AG04450 (cell line): ENCODE data around the gene TFG. TPM values are rescaled to one million over a fixed set of nuclear protein-coding genes. Genes with fewer than 3 reads are reported as not detected.

Experiments
- CTCF ChIA-PET: fragments of 300-600, 350-600 bp; formaldehyde crosslinking; extraction: SDS; loops from one replicate; lab custom pipeline; 2022; ENCODE audit warnings: antibody characterized with exemption, inconsistent platforms; lab: Charles Lee
- POLR2A ChIA-PET: fragments of 350-600 bp; formaldehyde crosslinking; extraction: SDS; loops from one replicate; lab custom pipeline; 2021; ENCODE audit warnings: antibody characterized with exemption, inconsistent platforms; lab: Yijun Ruan, JAX
- DNase-seq: peaks from one replicate; pipeline ENCODE4 v3.0.0-alpha.2; 2011; ENCODE audit warnings: low read depth, low spot score
- H3K27ac ChIP-seq: one replicate; pipeline ENCODE4 v1.5.1; 2012; ENCODE audit warnings: low read depth, low read length, control low read depth
- H3K27me3 ChIP-seq: one replicate; pipeline ENCODE4 v1.6.0; 2012; ENCODE audit warnings: low read length; ENCODE audit not compliant: control insufficient read depth, insufficient read depth
- H3K4me3 ChIP-seq: 2 replicates; pipeline ENCODE4 v1.5.1; 2011; ENCODE audit warnings: mild to moderate bottlenecking, low read depth, low read length, control low read depth
- H3K9me3 ChIP-seq: 2 replicates; pipeline ENCODE4 v1.5.1; 2012; ENCODE audit warnings: low read length; ENCODE audit not compliant: control insufficient read depth, insufficient read depth
- polyA plus RNA-seq: library from polyadenylated mRNA; depleted of rRNA; stranded (reverse); fragments of >200 nt; gene quantifications from 2 replicates; pipeline ENCODE4 v1.2.3, GENCODE V29; 2011
- TF ChIP-seq, protein P1 (sequence below): IDR thresholded peaks from 2 replicates; pipeline ENCODE4 v1.5.1; 2011; ENCODE audit warnings: low read depth, low read length, control low read depth, inconsistent platforms

The TFG gene
- polyA plus RNA-seq, 1 experiment = 99.8 TPM

DNA sequence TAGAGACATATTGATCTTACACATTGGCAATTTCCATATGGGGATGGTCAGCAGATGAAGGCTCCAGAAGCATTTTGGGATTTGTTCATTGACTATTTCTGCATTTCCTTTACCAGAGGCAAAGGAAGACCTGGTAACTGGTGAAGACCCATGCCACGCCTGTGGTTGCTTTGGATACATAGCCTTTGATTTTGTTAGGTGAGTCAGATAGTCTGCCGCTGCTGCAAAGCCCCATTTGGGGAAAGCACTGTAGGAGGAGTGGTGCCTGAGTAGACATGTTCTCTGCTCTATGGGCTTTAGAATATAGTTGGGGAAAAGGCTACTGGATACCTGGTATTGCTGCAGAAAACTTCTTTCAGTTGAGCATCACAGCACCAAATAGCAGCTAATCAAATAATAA lies 56.8 kb downstream of the TFG start:
- H3K27ac ChIP-seq = no peak overlapping the region
- ChIA-PET POLR2A (no interaction called here), CTCF (no interaction called here)
- no peaks in the 10 kb centered on the region for H3K27me3 ChIP-seq
- H3K9me3 ChIP-seq = no peaks in the 10 kb centered on the region
- H3K4me3 ChIP-seq = no peak overlapping the region
- DNase-seq = no peak
- TF ChIP-seq, protein P1, sequence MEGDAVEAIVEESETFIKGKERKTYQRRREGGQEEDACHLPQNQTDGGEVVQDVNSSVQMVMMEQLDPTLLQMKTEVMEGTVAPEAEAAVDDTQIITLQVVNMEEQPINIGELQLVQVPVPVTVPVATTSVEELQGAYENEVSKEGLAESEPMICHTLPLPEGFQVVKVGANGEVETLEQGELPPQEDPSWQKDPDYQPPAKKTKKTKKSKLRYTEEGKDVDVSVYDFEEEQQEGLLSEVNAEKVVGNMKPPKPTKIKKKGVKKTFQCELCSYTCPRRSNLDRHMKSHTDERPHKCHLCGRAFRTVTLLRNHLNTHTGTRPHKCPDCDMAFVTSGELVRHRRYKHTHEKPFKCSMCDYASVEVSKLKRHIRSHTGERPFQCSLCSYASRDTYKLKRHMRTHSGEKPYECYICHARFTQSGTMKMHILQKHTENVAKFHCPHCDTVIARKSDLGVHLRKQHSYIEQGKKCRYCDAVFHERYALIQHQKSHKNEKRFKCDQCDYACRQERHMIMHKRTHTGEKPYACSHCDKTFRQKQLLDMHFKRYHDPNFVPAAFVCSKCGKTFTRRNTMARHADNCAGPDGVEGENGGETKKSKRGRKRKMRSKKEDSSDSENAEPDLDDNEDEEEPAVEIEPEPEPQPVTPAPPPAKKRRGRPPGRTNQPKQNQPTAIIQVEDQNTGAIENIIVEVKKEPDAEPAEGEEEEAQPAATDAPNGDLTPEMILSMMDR = no peak

DNA sequence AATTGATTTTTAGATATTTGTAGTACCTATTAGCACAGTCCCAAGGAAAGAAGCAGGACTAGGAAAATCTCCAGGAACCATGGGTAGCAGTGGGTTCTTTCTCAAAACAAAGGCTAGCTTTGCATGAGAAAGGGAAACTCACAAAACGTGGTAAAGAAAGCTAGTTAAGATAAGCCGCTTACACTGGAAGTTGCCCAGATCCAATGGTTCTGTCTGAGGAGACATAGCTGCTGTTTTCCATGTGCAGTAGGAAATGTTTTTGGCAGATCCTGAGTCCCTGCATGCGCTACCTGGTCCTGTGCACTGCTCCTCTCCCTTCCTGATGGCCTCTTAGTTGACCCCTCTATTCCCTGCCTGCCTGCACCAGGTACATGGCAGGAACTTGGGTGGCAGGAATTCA lies 60.4 kb downstream of the TFG start:
- POLR2A ChIA-PET = no interaction called here
- TF ChIP-seq, protein P1 = no peak

DNA sequence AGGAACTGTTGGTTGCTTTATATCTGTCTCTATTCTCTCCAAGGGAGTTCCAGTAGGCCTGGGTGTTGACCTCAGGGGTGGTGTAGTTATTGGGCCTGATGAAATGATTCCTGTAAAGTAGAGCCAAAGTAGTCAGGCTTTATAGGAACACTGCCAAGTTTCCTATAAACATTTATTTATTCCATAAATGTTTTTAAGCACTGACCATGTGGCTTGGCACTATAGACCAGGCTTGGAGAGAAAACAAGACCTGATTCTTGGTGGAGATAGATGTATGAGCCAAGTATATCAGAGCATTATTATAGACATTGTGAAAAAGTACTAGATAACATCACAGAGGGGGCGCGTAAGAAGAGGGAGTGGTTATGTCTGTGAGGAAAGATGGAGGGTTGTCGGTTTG lies 65.9 kb downstream of the TFG start:
- Histone ChIP-seq H3K27ac (no peak overlapping the region), H3K4me3 (no peak overlapping the region), H3K9me3 (no peaks in the 10 kb centered on the region), H3K27me3 (no peaks in the 10 kb centered on the region)
- POLR2A ChIA-PET = no interaction called here
- CTCF ChIA-PET = no interaction called here
- DNase-seq = no peak
- TF ChIP-seq, protein P1 = no peak

More for the DNA sequence above, 60.4 kb downstream of the TFG start:
- DNase-seq = no peak
- CTCF ChIA-PET = interaction anchor here (1.3 kb wide), 1 partner anchor 27 kb away, joined by 3 read pairs; no protein-coding TSS in a partner anchor
- Histone ChIP-seq H3K4me3 (no peak overlapping the region), H3K27ac (no peak overlapping the region), H3K9me3 (no peaks in the 10 kb centered on the region), H3K27me3 (no peaks in the 10 kb centered on the region)

DNA sequence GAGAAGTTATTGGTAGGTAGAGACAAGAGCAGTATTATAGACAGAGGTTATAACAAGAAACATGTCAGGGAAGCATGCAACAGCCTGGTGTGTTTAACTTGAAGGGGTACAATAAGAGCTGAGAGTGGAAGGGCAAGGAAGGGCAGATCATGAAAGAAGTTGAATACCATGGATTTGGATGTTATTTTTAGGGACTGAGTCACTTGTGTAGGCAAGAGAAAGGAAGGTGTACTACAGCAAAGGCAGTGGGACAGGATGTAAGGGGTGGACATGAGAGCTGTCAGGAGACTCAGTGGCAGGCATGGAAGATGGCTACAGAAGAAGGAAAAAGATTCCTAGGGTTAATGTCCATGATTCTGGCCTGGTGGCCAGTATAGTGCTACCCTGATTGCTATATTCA lies 66.4 kb downstream of the TFG start:
- Histone ChIP-seq H3K4me3 (no peak overlapping the region), H3K27me3 (no peaks in the 10 kb centered on the region), H3K9me3 (no peaks in the 10 kb centered on the region), H3K27ac (no peak overlapping the region)
- no peak for DNase-seq
- ChIA-PET POLR2A (no interaction called here), CTCF (no interaction called here)
- TF ChIP-seq, protein P1 = no peak

DNA sequence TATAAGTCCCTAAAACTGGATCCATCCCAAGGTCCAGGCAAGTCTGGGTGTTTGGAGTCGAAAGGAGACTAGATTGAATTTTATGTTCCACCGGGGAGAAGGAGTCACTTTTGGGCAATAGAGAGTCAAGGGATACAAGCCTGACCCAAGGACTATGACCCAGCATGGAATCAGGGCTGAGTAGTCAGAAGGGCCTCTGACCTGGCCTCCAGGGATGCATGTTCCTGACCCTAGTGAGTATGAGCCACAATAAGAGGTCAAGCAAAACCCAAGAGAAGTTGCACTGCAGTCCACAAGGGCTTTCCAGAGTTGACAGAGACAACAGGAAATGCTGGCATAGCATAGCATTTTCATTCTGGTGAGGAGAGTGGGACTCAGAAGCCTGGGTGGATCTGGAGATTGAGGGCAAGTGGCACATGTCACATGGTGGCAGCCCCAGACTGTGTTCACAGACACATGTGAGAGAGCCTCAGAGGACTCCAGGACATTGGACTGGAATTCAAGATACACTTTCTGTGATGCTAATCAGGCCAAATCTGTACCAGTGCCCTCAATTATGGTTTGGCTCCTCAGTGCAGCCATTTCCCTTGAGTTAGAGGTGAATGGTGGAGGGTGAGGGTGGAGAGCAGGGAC lies 66.9 kb downstream of the TFG start:
- ChIA-PET CTCF (no interaction called here), POLR2A (interaction anchor here (0.5 kb wide), 1 partner anchor 435 kb away, joined by 4 read pairs; no protein-coding TSS in a partner anchor)
- Histone ChIP-seq H3K27ac (no peak overlapping the region), H3K4me3 (no peak overlapping the region), H3K9me3 (no peaks in the 10 kb centered on the region), H3K27me3 (no peaks in the 10 kb centered on the region)
- DNase-seq = no peak
- TF ChIP-seq, protein P1 = no peak
